ENCODE data around the gene LRRC4C. TPM values are rescaled to one million over a fixed set of nuclear protein-coding genes. Genes with fewer than 3 reads are reported as not detected.

The LRRC4C gene
- total RNA-seq, 1 experiment from 2014 or later: not detected

GRCh38 chr11:41419901-41420300 is 39.6 kb downstream of the LRRC4C start:
- Histone ChIP-seq H3K4me1 (ENCODE audit: insufficient read depth, low read length) (no peaks in the 10 kb centered on the region), H3K4me3 (ENCODE audit: low read length) (no peak overlapping the region), H4K20me1 (ENCODE audit: low read length) (no peaks in the 10 kb centered on the region), H3K27ac (ENCODE audit: low read length) (no peak overlapping the region), H3K4me2 (ENCODE audit: low read length) (no peak overlapping the region), H3K79me2 (ENCODE audit: low read length) (no peaks in the 10 kb centered on the region), H3F3A (ENCODE audit: low read length, unreplicated experiment) (no peaks in the 10 kb centered on the region), H3K36me3 (ENCODE audit: low read depth, low read length) (no peaks in the 10 kb centered on the region), H2AFZ (ENCODE audit: low read length) (no peak overlapping the region), H3K9me3 (ENCODE audit: low read length) (no peaks in the 10 kb centered on the region), H3K27me3 (ENCODE audit: low read length) (peaks cover 14% of the 10 kb centered on the region; the same call in 1 of the 2 replicates), H3K9ac (ENCODE audit: low read length) (no peak overlapping the region), H3K9me2 (replicated peaks; ENCODE audit: low read length) (no peaks in the 10 kb centered on the region)
- TF ChIP-seq EZH2 (IDR thresholded peaks at IDR 0.05; ENCODE audit: low read length, unreplicated experiment) (no peak), CTCF (conservative IDR thresholded peaks at IDR 0.05; ENCODE audit: low read depth, low read length) (no peak), EZH2phosphoT487 (IDR thresholded peaks at IDR 0.05; ENCODE audit: borderline replicate concordance, low read length) (no peak)
- CTCF ChIA-PET: no interaction called here
- no TSS peak for BruUV-seq (replicated peaks)
- intact Hi-C loops (cut with micrococcal nuclease): no loop called here
- POLR2A ChIA-PET (ENCODE audit: unreplicated experiment): no interaction called here
- DNase-seq (no peak), ATAC-seq (no peak)

- peaks cover 14% of the 10 kb centered on the region for H3K27me3 ChIP-seq (ENCODE audit: low read length)
- H3K9me3 ChIP-seq (ENCODE audit: low read length): no peaks in the 10 kb centered on the region
- no peak overlapping the region for H3K4me3 ChIP-seq (ENCODE audit: low read length)
- TF ChIP-seq EZH2phosphoT487 (IDR thresholded peaks at IDR 0.05; ENCODE audit: borderline replicate concordance, low read length) (no peak), CTCF (conservative IDR thresholded peaks at IDR 0.05; ENCODE audit: low read depth, low read length) (no peak), EZH2 (IDR thresholded peaks at IDR 0.05; ENCODE audit: low read length, unreplicated experiment) (no peak)
- H4K20me1 ChIP-seq (ENCODE audit: low read length): no peaks in the 10 kb centered on the region
- no peak overlapping the region for H3K9ac ChIP-seq (ENCODE audit: low read length)
- H3K9me2 ChIP-seq (replicated peaks; ENCODE audit: low read length): no peaks in the 10 kb centered on the region
- no peak for ATAC-seq
- DNase-seq: no peak
- no peak overlapping the region for H3K4me2 ChIP-seq (ENCODE audit: low read length)
- intact Hi-C loops (cut with micrococcal nuclease): no loop called here
- H3K36me3 ChIP-seq (ENCODE audit: low read depth, low read length): no peaks in the 10 kb centered on the region
- no TSS peak for BruUV-seq (replicated peaks)
- ChIA-PET CTCF (no interaction called here), POLR2A (ENCODE audit: unreplicated experiment) (no interaction called here)
- H3K4me1 ChIP-seq (ENCODE audit: insufficient read depth, low read length): no peaks in the 10 kb centered on the region
- no peak overlapping the region for H2AFZ ChIP-seq (ENCODE audit: low read length)
- H3K79me2 ChIP-seq (ENCODE audit: low read length): no peaks in the 10 kb centered on the region
- no peak overlapping the region for H3K27ac ChIP-seq (ENCODE audit: low read length)
- no peaks in the 10 kb centered on the region for H3F3A ChIP-seq (ENCODE audit: low read length, unreplicated experiment)
Observed at GRCh38 chr11:41414771-41415440, 44.5 kb downstream of the LRRC4C start.

- Histone ChIP-seq H4K20me1 (ENCODE audit: low read length) (no peaks in the 10 kb centered on the region), H3K4me2 (ENCODE audit: low read length) (no peak overlapping the region), H3K27me3 (ENCODE audit: low read length) (peaks cover 14% of the 10 kb centered on the region), H3K79me2 (ENCODE audit: low read length) (no peaks in the 10 kb centered on the region), H3K27ac (ENCODE audit: low read length) (no peak overlapping the region), H3K4me1 (ENCODE audit: insufficient read depth, low read length) (no peaks in the 10 kb centered on the region), H3F3A (ENCODE audit: low read length, unreplicated experiment) (no peaks in the 10 kb centered on the region), H3K4me3 (ENCODE audit: low read length) (no peak overlapping the region), H2AFZ (ENCODE audit: low read length) (no peak overlapping the region), H3K9ac (ENCODE audit: low read length) (no peak overlapping the region), H3K9me3 (ENCODE audit: low read length) (no peaks in the 10 kb centered on the region), H3K36me3 (ENCODE audit: low read depth, low read length) (no peaks in the 10 kb centered on the region), H3K9me2 (replicated peaks; ENCODE audit: low read length) (no peaks in the 10 kb centered on the region)
- DNase-seq (no peak), ATAC-seq (no peak)
- TF ChIP-seq EZH2 (IDR thresholded peaks at IDR 0.05; ENCODE audit: low read length, unreplicated experiment) (no peak), CTCF (conservative IDR thresholded peaks at IDR 0.05; ENCODE audit: low read depth, low read length) (no peak), EZH2phosphoT487 (IDR thresholded peaks at IDR 0.05; ENCODE audit: borderline replicate concordance, low read length) (no peak)
- intact Hi-C loops (cut with micrococcal nuclease): no loop called here
- ChIA-PET CTCF (no interaction called here), POLR2A (ENCODE audit: unreplicated experiment) (no interaction called here)
- BruUV-seq (replicated peaks): no TSS peak
Observed at GRCh38 chr11:41413843-41414242, 45.6 kb downstream of the LRRC4C start.
